Lung (tissue), 12 donors: ENCODE results near the gene PRRT3. TPM values are rescaled to one million over a fixed set of nuclear protein-coding genes. Genes with fewer than 3 reads are reported as not detected.

Source experiments
- ATAC-seq: fragments of 200-7000 bp; cut with Tn5 transposase; one replicate; pipeline ENCODE4 v1.9.1; 2020; ENCODE audit warnings: moderate number of reproducible peaks; ENCODE audit not compliant: insufficient read depth, low FRiP score
- DNase-seq, 3 donors: peaks; one replicate each; pipeline ENCODE4 v3.0.0-alpha.2; 2013 to 2017
- H3K27ac ChIP-seq, 2 donors: one replicate each; pipeline ENCODE4 v1.5.1; 2013; ENCODE audit warnings: mild to moderate bottlenecking in 2 of 2, moderate library complexity in 2 of 2, control low read depth in 1 of 2, inconsistent platforms in 1 of 2, low read depth in 1 of 2, low read length in 1 of 2
- H3K27me3 ChIP-seq, 3 donors: one replicate each; pipeline ENCODE4 v1.5.1; 2013; ENCODE audit warnings: low read length in 2 of 3; ENCODE audit not compliant: control insufficient read depth in 3 of 3, insufficient read depth in 3 of 3
- H3K36me3 ChIP-seq, 4 donors: one replicate each; pipeline ENCODE4 v1.5.1; 2013; ENCODE audit warnings: low read length in 4 of 4, mild to moderate bottlenecking in 1 of 4, moderate library complexity in 1 of 4; ENCODE audit not compliant: control insufficient read depth in 4 of 4, insufficient read depth in 4 of 4
- H3K4me1 ChIP-seq, 5 donors: one replicate each; pipeline ENCODE4 v1.5.1; 2013; ENCODE audit warnings: low read length in 5 of 5, mild to moderate bottlenecking in 2 of 5, moderate library complexity in 1 of 5; ENCODE audit not compliant: control insufficient read depth in 5 of 5, insufficient read depth in 5 of 5
- H3K4me3 ChIP-seq: one replicate; pipeline ENCODE4 v1.5.1; 2013; ENCODE audit warnings: mild to moderate bottlenecking, control low read depth, moderate library complexity
- H3K9ac ChIP-seq, 2 donors: one replicate each; pipeline ENCODE4 v1.5.1; 2013; ENCODE audit warnings: low read length in 2 of 2, control low read depth in 1 of 2; ENCODE audit not compliant: insufficient read depth in 1 of 2
- H3K9me3 ChIP-seq, 4 donors: one replicate each; pipeline ENCODE4 v1.5.1; 2013; ENCODE audit warnings: low read length in 3 of 4, mild to moderate bottlenecking in 1 of 4, moderate library complexity in 1 of 4; ENCODE audit not compliant: control insufficient read depth in 4 of 4, insufficient read depth in 3 of 4
- WGBS, 2 donors: extraction: QIAGEN DNeasy Blood & Tissue Kit; methylation state at CpG; one replicate each; pipeline ENCODE4 v1.1.7; 2013; 5-methylcytosine and 5-hydroxymethylcytosine counted together
- polyA plus RNA-seq, 2 donors: library from polyadenylated mRNA; stranded (reverse); fragments of 200-250 nt; gene quantifications; one replicate each; pipeline ENCODE4 v1.2.1, GENCODE V29; 2013
- total RNA-seq, 2 donors: library from RNA; depleted of rRNA in 1 of 2; stranded (reverse); fragments of >200 nt in 1 of 2; gene quantifications; one replicate each; pipeline ENCODE4 v1.2.1, GENCODE V29; 2014 to 2021
- TF ChIP-seq, protein P1 (sequence below): IDR thresholded peaks from 2 replicates; pipeline ENCODE4 v1.5.1; 2012; ENCODE audit warnings: mild to moderate bottlenecking; ENCODE audit errors: control extremely low read depth, extremely low read depth
- donor health status: control.
- donor health status: control.
- donor health status: Bipolar disorder and iron deficiency.
- donor health status: healthy.
- donor health status: DM: yes; HTN: yes; CAD: no.

Gene PRRT3
- total and polyA plus RNA-seq, 4 donors: 1.1 to 5.2 (median 1.8) TPM

- H3K9me3 ChIP-seq: no peaks in the 10 kb centered on the region
- no peak overlapping the region for H3K9ac ChIP-seq
- TF ChIP-seq, protein P1, sequence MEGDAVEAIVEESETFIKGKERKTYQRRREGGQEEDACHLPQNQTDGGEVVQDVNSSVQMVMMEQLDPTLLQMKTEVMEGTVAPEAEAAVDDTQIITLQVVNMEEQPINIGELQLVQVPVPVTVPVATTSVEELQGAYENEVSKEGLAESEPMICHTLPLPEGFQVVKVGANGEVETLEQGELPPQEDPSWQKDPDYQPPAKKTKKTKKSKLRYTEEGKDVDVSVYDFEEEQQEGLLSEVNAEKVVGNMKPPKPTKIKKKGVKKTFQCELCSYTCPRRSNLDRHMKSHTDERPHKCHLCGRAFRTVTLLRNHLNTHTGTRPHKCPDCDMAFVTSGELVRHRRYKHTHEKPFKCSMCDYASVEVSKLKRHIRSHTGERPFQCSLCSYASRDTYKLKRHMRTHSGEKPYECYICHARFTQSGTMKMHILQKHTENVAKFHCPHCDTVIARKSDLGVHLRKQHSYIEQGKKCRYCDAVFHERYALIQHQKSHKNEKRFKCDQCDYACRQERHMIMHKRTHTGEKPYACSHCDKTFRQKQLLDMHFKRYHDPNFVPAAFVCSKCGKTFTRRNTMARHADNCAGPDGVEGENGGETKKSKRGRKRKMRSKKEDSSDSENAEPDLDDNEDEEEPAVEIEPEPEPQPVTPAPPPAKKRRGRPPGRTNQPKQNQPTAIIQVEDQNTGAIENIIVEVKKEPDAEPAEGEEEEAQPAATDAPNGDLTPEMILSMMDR: no peak
- no peaks in the 10 kb centered on the region for H3K27me3 ChIP-seq
- WGBS, 2 donors: 59 to 86% methylated on average over 5 of the region's 5 CpGs
- H3K36me3 ChIP-seq: peaks cover 0 to 24% (median 7%) of the 10 kb centered on the region in 4 donors
- H3K4me3 ChIP-seq: no peak overlapping the region
- peaks cover 0 to 17% (median 2%) of the 10 kb centered on the region in 5 donors for H3K4me1 ChIP-seq
- ATAC-seq (no peak), DNase-seq (no peak)
- H3K27ac ChIP-seq: no peak overlapping the region
These were observed 16.2 kb downstream of the PRRT3 start for GRCh38 chr3:9935966-9936510.

DNA sequence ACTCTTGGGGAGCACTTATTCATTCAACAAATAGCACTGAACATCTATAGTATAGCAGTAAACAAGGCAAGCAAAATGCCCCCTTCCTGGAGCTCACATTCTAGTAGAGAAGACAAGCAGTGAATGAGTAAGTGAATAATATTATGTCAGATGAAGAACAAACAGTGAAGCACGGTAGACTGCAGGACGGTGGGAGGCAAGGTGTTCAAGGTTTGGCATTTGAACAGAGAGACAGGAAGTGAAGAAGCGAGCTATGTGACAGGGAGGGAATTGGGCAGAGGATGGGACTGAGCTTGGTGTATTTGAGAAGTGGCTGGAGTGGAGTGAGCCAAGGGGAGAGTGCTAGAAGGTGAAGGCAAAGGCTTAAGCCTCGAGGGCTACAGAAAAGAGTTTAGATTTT lies 17.2 kb downstream of the PRRT3 start:
- no peak for DNase-seq
- TF ChIP-seq, protein P1: no peak
- ATAC-seq: no peak
- Histone ChIP-seq H3K36me3 (peaks cover 0 to 24% (median 11%) of the 10 kb centered on the region in 4 donors), H3K4me1 (peaks cover 0 to 17% (median 2%) of the 10 kb centered on the region in 5 donors), H3K27ac (no peak overlapping the region), H3K9ac (peak overlapping the region in 1 of 2 donors; percentile 88), H3K27me3 (no peaks in the 10 kb centered on the region), H3K4me3 (no peak overlapping the region), H3K9me3 (no peaks in the 10 kb centered on the region)
- WGBS, 2 donors: 52 to 63% methylated on average over 4 of the region's 4 CpGs

- no peaks in the 10 kb centered on the region for H3K9me3 ChIP-seq
- peak overlapping the region; percentile 50 to 88 for H3K9ac ChIP-seq
- peak overlapping the region; percentile 60 for H3K4me3 ChIP-seq
- 17 to 18% methylated on average over 11 of the region's 11 CpGs for WGBS, 2 donors
- peak overlapping the region; percentile 86 to 93 for H3K27ac ChIP-seq
- peaks cover 4 to 29% (median 15%) of the 10 kb centered on the region in 4 donors for H3K36me3 ChIP-seq
- H3K27me3 ChIP-seq: no peaks in the 10 kb centered on the region
- peaks cover 0 to 17% (median 2%) of the 10 kb centered on the region in 5 donors for H3K4me1 ChIP-seq
- DNase-seq: peak in 1 of 3 donors; percentile 66
- TF ChIP-seq, protein P1: no peak
- ATAC-seq: no peak
These were observed 18.0 kb downstream of the PRRT3 start for GRCh38 chr3:9934235-9934621.
